Measurements from ENCODE around the gene SECISBP2L. TPM values are rescaled to one million over a fixed set of nuclear protein-coding genes. Genes with fewer than 3 reads are reported as not detected.

Gene SECISBP2L
- total RNA-seq, 1 donor from 2014 or later: 119 TPM

DNA sequence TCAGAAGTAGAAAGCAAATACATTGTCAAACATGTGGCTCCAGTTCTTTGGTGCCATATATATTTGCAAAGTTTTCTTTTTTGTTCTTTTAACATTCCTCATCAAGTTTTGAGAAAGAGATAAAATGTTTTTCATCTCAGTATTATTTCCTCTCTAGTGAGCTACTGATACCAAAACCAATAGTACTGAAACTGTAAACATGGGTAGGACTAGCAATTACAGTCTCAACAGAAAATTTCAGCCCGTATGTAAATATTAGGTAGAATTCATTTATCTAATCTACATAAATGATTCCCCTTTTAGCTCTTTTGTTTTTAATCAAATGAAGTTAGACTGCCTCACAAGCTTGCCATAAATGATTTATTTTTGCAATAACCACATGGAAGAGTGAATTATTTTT is 21.4 kb downstream of the SECISBP2L start:
- no peak overlapping the region for H3K27ac ChIP-seq
- no peaks in the 10 kb centered on the region for H3K27me3 ChIP-seq
- H3K9me3 ChIP-seq: no peaks in the 10 kb centered on the region
- H3K4me3 ChIP-seq: no peak overlapping the region
- ATAC-seq (no peak), DNase-seq (no peak)
- peaks cover 77% of the 10 kb centered on the region for H3K36me3 ChIP-seq
- no peaks in the 10 kb centered on the region for H3K4me1 ChIP-seq
- TF ChIP-seq, protein P1, sequence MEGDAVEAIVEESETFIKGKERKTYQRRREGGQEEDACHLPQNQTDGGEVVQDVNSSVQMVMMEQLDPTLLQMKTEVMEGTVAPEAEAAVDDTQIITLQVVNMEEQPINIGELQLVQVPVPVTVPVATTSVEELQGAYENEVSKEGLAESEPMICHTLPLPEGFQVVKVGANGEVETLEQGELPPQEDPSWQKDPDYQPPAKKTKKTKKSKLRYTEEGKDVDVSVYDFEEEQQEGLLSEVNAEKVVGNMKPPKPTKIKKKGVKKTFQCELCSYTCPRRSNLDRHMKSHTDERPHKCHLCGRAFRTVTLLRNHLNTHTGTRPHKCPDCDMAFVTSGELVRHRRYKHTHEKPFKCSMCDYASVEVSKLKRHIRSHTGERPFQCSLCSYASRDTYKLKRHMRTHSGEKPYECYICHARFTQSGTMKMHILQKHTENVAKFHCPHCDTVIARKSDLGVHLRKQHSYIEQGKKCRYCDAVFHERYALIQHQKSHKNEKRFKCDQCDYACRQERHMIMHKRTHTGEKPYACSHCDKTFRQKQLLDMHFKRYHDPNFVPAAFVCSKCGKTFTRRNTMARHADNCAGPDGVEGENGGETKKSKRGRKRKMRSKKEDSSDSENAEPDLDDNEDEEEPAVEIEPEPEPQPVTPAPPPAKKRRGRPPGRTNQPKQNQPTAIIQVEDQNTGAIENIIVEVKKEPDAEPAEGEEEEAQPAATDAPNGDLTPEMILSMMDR (IDR thresholded peaks at IDR 0.05): no peak
- intact Hi-C loops (cut with DNase I): no loop called here

DNA sequence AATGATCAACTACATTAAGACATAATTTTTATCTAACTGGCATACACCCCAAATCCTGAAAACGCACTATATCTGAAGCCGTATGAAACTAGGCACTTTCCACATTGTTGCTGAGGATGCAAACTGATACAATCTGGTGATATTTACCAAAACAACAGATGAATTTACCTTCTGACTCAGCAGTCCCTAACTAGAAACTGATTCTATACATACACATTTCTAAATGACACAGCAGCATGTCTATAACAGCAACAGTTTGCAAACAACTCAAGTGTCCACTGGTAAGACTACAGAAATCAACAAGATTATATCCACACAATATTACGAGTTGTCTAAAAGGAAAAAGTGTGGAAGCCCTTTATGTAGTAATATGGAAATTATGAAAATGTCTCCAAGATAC is 22.9 kb downstream of the SECISBP2L start:
- Histone ChIP-seq H3K9me3 (no peaks in the 10 kb centered on the region), H3K36me3 (peaks cover 78% of the 10 kb centered on the region), H3K27ac (no peak overlapping the region), H3K4me1 (no peaks in the 10 kb centered on the region), H3K4me3 (no peak overlapping the region), H3K27me3 (no peaks in the 10 kb centered on the region)
- intact Hi-C loops (cut with DNase I): no loop called here
- ATAC-seq: no peak
- TF ChIP-seq, protein P1 (IDR thresholded peaks at IDR 0.05): no peak
- DNase-seq: no peak

DNA sequence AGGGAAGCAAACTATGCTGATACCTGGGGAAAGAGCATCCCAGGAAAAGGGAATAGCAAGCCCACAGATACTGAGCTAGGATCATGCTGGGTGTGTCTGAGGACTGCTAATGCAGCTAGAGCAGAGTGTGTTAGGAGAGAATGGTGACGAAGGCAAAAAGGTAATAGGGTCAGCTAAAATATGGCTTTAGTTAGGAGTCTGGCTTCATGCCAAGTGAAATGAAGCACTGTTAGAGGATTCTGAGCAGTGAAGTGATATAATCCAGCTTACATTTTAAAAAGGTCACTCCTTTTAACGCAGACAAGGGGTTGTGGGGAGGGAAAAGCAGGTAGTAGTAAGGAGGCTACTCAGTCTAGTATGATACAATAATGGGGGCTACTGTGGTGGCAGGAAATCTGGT is 30.4 kb downstream of the SECISBP2L start:
- H3K4me3 ChIP-seq: no peak overlapping the region
- no peaks in the 10 kb centered on the region for H3K9me3 ChIP-seq
- no peak for ATAC-seq
- TF ChIP-seq, protein P1 (IDR thresholded peaks at IDR 0.05): no peak
- H3K4me1 ChIP-seq: no peaks in the 10 kb centered on the region
- peaks cover 91% of the 10 kb centered on the region for H3K36me3 ChIP-seq
- DNase-seq: no peak
- H3K27me3 ChIP-seq: no peaks in the 10 kb centered on the region
- intact Hi-C loops (cut with DNase I): loop anchor here (10.0 kb wide), 1 partner anchor 119 kb away; no protein-coding TSS in a partner anchor
- no peak overlapping the region for H3K27ac ChIP-seq

DNA sequence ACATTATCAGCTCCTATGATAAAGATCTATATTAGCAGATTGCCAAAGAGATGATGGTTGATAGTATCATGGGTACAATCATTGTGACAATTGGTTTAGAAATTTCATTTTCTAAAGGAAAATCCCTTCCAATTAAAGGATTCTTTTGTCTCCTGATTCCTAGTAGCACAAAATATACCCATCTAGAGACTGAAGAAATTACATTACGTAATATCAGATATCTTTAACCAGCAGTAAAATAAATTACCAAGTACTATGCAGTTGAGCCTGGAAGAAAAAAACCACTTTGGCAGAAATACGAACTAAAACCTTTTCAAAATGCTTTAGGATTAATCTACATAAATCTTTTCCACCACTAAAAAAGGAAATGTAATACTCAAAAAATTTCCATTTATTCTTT is 46.9 kb downstream of the SECISBP2L start:
- ATAC-seq (no peak), DNase-seq (no peak)
- no peaks in the 10 kb centered on the region for H3K4me1 ChIP-seq
- H3K9me3 ChIP-seq: no peaks in the 10 kb centered on the region
- H3K36me3 ChIP-seq: peaks cover 69% of the 10 kb centered on the region
- TF ChIP-seq, protein P1 (IDR thresholded peaks at IDR 0.05): no peak
- intact Hi-C loops (cut with DNase I): no loop called here
- no peak overlapping the region for H3K4me3 ChIP-seq
- H3K27ac ChIP-seq: no peak overlapping the region
- no peaks in the 10 kb centered on the region for H3K27me3 ChIP-seq

DNA sequence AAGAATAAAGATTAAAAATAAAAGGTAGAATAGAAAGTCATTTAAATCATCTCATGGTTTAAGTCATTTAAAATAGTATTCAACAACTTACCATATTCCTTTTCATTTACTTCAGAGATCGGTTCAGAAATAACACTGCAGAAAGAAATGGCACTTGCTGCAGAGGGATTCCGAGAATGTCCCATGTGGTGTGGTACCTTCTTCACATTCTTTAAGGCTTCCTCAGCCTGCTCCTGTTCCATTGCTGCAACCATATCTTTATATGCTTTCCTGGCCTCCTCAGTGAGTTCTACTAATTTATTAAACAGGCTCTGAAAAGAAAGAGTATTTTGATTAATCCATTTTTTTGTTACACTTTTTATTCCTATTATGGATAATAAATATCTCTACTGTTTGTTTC is 50.0 kb downstream of the SECISBP2L start:
- ATAC-seq: no peak

More for the DNA sequence above, 50.0 kb downstream of the SECISBP2L start:
- H3K27ac ChIP-seq: no peak overlapping the region
- no peaks in the 10 kb centered on the region for H3K4me1 ChIP-seq
- H3K27me3 ChIP-seq: no peaks in the 10 kb centered on the region
- H3K9me3 ChIP-seq: no peaks in the 10 kb centered on the region
- H3K4me3 ChIP-seq: no peak overlapping the region
- intact Hi-C loops (cut with DNase I): no loop called here
- TF ChIP-seq, protein P1 (IDR thresholded peaks at IDR 0.05): no peak
- DNase-seq: no peak
- peaks cover 95% of the 10 kb centered on the region for H3K36me3 ChIP-seq
